GM21619 (cell line): Measurements from ENCODE around the gene HSF4.

Source experiments
- ATAC-seq: cut with Tn5 transposase; IDR thresholded peaks from one replicate; pipeline ENCODE4 v1.9.1; 2021; ENCODE audit not compliant: unreplicated experiment

HSF4 gene

GRCh38 chr16:67149276-67150046, 15.1 kb upstream of the HSF4 start:
- no peak for ATAC-seq

GRCh38 chr16:67150047-67150832, 14.3 kb upstream of the HSF4 start:
- peak; percentile 34 for ATAC-seq

- peak; percentile 39 for ATAC-seq
Measured at GRCh38 chr16:67150833-67151396, 13.6 kb upstream of the HSF4 start, which contains the start of gene B3GNT9. Gene B3GNT9 (minus strand): TSS chr16:67150998. CDS start chr16:67150485, 513 bp downstream.

GRCh38 chr16:67151431-67152097, 13.0 kb upstream of the HSF4 start:
- ATAC-seq = no peak

GRCh38 chr16:67154578-67155294, 9.8 kb upstream of the HSF4 start:
- ATAC-seq = no peak

GRCh38 chr16:67155295-67156142, 9.0 kb upstream of the HSF4 start:
- ATAC-seq = no peak

- ATAC-seq = no peak
Measured at GRCh38 chr16:67156143-67156844, 8.3 kb upstream of the HSF4 start.

GRCh38 chr16:67157106-67157748, 7.3 kb upstream of the HSF4 start:
- ATAC-seq = no peak

- no peak for ATAC-seq
Measured at GRCh38 chr16:67157892-67158635, 6.5 kb upstream of the HSF4 start.

GRCh38 chr16:67158637-67159600, 5.6 kb upstream of the HSF4 start:
- ATAC-seq = peak; percentile 34

- no peak for ATAC-seq
Measured at GRCh38 chr16:67161595-67162058, 2.9 kb upstream of the HSF4 start.

- no peak for ATAC-seq
Measured at GRCh38 chr16:67162506-67163163, 1.9 kb upstream of the HSF4 start.

GRCh38 chr16:67163164-67163998, 1.2 kb upstream of the HSF4 start:
- no peak for ATAC-seq

GRCh38 chr16:67163999-67164558, 466 bp upstream of the HSF4 start:
- no peak for ATAC-seq
